NCI-H226 (cell line): ENCODE results near the gene FDXR.
"Not testable (repeated sequence)": the region's sequence is repeated elsewhere in the genome, so short reads cannot be mapped to it uniquely, and the experiment has no call there.

Experiments used
- DNase-seq: peaks from one replicate; pipeline ENCODE4 v3.0.0-alpha.2; 2015

FDXR gene, protein sequence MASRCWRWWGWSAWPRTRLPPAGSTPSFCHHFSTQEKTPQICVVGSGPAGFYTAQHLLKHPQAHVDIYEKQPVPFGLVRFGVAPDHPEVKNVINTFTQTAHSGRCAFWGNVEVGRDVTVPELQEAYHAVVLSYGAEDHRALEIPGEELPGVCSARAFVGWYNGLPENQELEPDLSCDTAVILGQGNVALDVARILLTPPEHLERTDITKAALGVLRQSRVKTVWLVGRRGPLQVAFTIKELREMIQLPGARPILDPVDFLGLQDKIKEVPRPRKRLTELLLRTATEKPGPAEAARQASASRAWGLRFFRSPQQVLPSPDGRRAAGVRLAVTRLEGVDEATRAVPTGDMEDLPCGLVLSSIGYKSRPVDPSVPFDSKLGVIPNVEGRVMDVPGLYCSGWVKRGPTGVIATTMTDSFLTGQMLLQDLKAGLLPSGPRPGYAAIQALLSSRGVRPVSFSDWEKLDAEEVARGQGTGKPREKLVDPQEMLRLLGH

DNA sequence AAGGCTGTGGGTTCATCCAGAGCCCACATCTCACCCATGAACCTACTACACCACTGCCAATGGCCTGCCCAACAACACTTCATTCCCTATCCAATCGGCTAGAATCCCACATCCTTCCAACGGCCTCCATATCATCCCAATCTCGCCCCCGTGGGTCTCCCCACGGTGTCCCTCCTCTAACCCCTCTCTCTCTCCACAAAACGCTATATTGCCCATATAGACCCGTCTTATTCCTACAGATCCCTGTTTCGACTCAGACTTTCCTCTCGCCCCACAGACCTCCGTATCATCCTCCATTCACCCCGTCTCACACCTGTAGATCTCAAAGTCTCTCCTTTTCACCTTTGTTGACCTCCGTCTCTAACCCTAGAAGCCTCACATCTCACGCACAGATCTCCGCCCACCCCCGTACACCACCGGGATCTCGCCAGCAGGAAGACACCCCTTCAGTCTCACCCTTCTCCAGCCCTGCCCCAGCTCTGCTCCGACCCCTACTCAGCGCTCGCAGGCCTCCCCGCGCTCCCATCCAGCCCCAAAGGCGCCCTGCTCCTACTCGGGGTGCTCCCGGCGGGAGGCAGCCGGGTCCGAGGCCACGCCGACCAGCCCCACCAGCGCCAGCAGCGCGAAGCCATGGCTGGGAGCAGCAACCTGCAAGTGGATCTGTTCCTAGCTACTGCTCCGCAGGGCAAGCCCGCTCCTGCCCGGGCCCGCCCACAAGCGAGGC is at the start of gene FDXR:
TSS of gene FDXR (minus strand) at position 682 of the 724 bp plus-strand sequence. CDS start at position 632, 50 bp downstream.
- no peak for DNase-seq

GRCh38 chr17:74922172-74922571 is 49.4 kb upstream of the FDXR start:
- no peak for DNase-seq

DNA sequence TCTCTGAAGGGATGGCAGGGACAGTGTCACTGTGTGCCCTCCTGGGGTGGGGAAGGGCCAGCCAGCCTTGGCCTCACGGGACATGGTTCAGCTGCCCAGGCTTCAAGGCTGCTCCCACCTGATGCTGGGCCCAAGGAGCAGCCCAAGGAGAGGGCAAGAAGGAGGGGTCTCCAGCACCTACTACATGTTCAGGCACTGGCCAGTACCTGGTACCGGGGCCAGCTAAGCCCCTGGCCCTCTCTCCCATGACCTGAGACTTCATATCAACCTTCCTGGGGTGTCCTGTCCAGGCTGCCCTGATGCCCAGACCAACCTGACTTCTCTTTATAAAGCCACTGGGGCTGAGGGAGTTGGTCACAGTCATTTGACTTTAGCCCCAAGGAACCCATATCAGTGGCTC is 49.0 kb upstream of the FDXR start:
- no peak for DNase-seq

DNA sequence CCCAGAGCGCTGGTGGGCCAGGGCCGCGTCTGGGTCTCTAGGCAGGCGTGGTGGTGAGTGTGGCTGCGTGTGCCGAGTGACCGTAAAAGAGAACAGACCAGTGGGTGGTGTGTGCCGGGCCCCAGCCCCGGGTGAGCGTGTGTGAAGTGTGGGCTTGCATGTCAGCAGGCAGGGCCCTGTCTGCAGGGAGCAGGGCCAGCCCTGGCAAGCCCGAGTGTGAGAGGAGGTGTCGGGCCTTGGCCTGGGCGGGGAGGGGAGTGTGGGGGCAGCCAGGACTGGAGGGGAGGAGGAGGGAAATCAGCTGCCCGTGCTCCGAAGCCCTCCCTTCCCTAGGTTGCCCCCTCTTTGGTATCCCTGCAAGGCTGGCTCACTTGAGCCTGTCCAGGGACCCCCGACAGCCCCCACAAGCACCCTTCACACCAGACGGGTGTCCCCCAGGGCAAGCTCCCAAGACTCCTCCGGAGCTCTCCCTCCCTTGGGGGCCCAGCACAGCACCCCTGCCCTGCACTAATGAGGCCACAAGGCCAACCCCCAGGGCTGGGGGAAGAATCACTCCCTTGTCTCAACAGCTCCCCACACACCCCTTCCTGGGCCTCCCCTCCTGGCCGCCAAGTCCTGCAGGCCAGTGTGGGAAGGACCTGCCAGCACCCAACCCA is 48.4 kb upstream of the FDXR start:
- DNase-seq: no peak

DNA sequence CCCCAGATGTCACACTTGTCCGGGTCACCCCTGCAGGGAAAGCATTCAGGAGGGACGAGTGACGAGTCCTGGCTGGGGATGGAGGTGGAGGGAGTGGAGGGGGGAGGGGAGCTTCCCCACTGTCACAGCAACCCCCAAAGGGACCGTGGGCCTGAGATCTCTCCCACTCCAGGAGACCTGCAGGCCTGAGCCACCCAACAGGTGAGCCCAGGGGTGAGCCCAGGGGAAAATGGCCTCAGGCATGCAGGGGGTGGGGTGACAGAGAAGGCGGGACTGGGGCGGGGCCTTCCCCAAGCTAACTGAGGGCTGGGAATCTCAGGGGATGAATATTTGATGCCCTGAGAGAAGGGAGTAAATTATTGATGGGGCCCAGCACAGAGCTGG is 47.8 kb upstream of the FDXR start:
- no peak for DNase-seq

GRCh38 chr17:74920306-74920620 is 47.5 kb upstream of the FDXR start:
- DNase-seq: no peak

DNA sequence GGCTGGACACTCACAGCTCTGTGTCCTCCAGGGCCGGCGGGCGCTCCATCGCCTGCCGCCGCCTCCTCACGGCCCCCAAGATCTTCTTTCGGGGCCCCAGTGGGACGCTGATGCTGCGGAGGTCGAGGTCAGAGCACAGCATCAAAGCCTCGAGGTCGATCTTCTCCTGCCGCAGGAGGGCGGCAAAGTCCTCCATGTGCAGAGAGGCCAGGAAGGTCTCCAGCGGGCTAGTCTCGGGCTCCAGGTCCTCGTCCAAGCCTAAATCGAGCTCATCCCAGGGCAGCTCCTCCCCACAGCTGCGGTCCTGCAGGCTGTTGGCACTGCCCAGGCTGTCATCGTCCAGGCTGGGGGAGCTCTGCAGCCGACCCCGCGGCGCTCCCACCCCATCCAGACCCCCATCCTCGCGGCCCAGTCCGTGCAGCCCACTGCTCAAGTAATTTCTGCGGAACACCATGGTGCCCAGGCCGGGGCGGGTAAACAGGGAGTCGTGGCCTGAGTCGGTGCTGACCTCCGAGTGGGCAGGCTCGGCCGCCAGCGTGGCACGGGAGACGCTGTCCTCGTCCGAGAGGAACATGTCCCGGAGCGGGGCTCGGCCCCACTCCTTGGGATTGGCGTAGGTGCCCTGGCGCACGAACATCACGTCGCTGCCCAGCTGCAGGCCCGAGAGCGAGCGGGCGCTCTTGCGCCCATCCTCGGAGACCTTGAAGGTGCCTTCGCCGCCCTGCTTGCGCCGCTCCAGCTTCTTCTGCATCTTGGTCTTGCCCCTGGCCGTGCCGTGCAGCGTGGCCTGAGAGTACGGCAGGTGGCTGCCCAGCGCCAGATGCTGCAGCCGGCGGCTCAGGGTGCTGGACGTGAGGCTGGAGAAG is 46.9 kb upstream of the FDXR start:
- no peak for DNase-seq

DNA sequence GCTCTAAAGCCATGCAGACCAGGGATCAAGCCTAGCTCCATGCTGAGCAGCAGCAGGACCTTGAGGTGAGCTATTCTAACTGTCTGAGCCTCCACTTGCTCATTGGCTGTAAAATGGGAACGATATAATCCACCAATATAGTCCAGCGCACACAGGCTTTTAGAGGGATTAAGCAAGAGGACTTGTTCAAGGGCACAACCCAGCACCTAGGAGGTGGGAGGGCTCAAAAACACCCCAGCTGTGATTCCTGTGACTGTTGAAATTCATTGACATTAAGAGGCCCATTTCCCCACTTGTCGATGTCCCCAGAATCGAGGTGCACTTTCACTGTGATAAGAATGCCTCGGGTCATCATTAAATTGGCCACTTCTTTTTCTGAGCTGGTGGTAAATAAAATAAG is 46.1 kb upstream of the FDXR start:
- no peak for DNase-seq

- no peak for DNase-seq
Measured at GRCh38 chr17:74917430-74917829, 44.6 kb upstream of the FDXR start.

- no peak for DNase-seq
Measured at GRCh38 chr17:74916851-74917199, 44.0 kb upstream of the FDXR start.

DNA sequence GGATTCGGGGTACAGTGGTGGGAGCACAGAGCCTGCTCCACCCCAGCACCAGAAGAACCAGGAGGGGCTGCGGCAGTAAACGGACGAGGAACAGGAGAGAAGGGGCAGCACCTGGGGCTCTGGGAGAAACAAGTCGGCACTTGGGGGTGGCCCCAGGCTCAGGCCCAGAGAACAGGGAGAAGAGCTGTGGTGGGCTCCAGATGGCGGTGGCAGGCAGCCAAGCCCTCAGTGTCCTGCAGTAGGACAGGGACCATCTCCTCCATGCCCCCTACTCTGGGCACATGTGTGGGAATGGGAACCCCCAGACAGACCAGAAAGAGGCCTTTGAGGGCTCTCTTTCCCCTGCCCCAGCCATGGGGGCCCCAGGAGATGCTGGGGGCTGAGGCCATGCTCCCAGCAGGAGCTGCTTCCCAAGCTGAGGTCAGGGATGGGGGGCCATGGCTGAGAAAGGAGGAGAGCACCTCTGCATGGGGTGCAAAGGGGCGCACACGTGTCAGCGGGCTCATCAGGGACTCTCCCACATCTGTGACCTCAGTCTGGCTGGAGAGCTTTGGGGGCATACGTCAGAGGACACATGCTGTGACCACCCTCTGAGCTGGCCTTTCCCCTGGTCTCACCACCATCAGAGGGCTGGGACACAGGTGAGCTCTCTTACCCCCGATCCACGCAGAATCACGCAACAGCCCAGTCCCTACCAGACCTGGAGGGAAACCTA is 43.5 kb upstream of the FDXR start:
- DNase-seq: no peak

DNA sequence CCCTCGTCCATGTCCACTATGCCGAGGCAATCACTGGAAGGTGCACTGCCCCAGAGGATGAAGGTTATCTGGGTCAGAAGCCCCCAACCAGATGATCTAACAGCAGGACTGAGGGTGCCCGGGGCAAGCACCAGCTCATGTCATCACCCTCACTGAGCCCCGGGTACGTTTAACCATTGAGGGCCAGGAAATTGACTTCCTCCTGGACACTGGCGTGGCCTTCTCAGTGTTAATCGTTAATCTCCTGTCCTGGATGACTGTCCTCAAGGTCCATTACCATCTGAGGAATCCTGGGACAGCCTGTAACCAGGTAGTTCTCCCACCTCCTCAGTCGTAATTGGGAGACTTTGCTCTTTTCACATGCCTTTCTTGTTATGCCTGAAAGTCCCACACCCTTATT is 38.6 kb upstream of the FDXR start:
- DNase-seq: not testable (repeated sequence)

GRCh38 chr17:74909097-74909496 is 36.3 kb upstream of the FDXR start:
- not testable (repeated sequence) for DNase-seq

- DNase-seq: no peak
Measured at GRCh38 chr17:74907012-74907411, 34.2 kb upstream of the FDXR start.

GRCh38 chr17:74906214-74906793 is 33.5 kb upstream of the FDXR start:
- not testable (repeated sequence) for DNase-seq

GRCh38 chr17:74904687-74905409 is 32.1 kb upstream of the FDXR start:
- no peak for DNase-seq

DNA sequence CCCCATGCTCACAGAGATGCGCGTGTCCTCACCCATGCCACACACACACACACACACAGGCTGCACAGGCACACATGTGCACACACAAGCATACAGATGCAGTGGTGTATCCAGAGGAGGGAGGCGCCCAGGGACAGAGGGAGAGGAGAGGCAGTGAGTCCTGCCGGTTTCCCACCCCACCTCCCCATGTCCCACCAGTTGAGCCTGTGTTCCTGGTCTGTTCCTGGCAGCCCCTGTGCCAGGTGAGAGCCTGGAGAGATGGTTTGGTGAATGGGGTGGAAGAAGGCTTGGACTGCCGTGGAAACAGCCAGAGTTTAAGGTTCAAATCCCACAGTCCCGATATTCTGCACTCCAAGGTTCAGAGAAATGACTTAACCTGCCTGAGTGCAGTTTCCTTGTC is 30.9 kb upstream of the FDXR start:
- no peak for DNase-seq

- no peak for DNase-seq
Measured at GRCh38 chr17:74903034-74903433, 30.2 kb upstream of the FDXR start.

GRCh38 chr17:74901353-74902135 is 28.8 kb upstream of the FDXR start:
- DNase-seq: no peak

DNA sequence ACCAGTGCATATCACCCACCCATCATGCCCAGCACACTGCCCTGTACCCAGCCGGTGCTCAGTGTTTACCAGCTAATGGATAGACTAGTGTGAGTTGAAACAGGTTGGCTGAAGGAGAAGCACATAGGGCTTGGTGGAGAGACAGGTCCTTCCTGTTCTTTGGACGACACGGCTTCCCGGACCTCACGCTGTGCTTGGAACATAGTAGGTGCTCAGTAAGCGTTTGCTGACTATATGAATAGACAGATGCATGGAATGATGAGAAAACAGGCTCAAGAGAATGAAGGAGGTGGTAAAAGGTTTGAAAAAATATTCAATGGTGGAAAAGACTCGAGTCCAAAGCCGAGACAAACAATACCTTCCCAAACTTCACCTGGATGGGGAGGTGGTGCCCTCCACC is 27.4 kb upstream of the FDXR start:
- no peak for DNase-seq
